ENCODE measurements around the gene C10orf120.

The C10orf120 gene

DNA sequence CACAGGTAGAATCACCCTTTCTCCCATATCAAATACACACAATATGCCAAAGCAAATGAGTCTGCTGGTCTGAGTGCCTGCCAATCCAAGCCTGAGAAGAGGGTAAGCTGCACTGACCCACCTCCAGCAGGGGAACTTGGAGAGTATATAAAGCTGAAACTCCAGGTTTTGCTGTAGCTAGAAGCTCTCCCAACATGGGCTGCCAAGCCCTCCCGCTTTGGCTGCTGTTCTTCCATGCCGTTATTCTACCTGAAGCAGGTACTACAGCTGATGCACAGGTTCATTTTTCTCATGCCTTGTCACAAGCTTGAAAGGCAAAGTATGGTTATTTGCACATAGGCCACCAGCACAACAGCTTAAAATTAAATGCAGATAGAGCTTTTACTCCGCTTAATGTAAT is 21.5 kb upstream of the C10orf120 start:
- no peak overlapping the region for H3K4me3 ChIP-seq (ENCODE audit: low read depth, low read length)
- no peak for DNase-seq (ENCODE audit: low read depth)
- TF ChIP-seq, protein P1, sequence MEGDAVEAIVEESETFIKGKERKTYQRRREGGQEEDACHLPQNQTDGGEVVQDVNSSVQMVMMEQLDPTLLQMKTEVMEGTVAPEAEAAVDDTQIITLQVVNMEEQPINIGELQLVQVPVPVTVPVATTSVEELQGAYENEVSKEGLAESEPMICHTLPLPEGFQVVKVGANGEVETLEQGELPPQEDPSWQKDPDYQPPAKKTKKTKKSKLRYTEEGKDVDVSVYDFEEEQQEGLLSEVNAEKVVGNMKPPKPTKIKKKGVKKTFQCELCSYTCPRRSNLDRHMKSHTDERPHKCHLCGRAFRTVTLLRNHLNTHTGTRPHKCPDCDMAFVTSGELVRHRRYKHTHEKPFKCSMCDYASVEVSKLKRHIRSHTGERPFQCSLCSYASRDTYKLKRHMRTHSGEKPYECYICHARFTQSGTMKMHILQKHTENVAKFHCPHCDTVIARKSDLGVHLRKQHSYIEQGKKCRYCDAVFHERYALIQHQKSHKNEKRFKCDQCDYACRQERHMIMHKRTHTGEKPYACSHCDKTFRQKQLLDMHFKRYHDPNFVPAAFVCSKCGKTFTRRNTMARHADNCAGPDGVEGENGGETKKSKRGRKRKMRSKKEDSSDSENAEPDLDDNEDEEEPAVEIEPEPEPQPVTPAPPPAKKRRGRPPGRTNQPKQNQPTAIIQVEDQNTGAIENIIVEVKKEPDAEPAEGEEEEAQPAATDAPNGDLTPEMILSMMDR (IDR thresholded peaks at IDR 0.05; ENCODE audit: insufficient read depth, low read depth, low read length, missing control alignments) = no peak

DNA sequence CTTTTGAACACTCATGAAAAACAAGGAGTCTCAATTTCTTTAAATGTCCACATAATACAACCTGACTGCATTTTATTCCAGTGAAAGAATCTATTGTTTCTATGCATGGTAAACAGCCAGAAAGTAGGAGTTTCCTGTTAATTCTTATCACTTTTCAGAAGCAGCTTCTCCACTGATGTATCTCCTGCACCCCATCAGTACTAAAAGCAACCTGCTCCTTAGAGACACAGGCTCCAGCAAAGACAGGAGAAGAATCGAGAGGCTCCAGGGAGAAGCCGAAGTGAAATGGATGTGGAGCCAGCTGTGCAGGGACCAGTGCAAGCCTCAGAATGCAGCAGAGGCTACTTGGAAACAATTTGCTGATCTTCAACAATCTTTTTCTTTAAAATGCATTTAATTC is 16.4 kb upstream of the C10orf120 start:
- DNase-seq (ENCODE audit: low read depth) = no peak
- H3K4me3 ChIP-seq (ENCODE audit: low read depth, low read length) = no peak overlapping the region
- TF ChIP-seq, protein P1 (IDR thresholded peaks at IDR 0.05; ENCODE audit: insufficient read depth, low read depth, low read length, missing control alignments) = no peak

DNA sequence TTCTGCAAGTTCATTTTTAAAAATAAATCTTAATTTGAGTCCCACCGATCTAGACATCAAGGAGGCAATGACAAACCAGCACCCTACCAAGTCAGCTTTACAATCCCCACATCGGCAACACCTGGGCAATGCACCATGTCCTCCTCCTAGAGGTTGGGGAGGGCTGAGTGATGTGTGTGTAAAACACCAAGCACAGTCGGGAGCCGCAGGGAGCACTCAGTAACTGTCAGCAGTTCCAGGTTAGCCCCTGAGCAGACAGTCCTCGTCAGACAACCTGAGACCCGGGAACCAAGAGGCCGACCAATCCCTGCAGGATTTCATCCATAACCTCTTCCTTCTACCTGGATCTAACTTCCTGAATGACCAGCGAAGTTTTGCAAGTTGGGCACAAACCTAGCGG is 15.9 kb upstream of the C10orf120 start:
- no peak overlapping the region for H3K4me3 ChIP-seq (ENCODE audit: low read depth, low read length)
- no peak for DNase-seq (ENCODE audit: low read depth)
- TF ChIP-seq, protein P1 (IDR thresholded peaks at IDR 0.05; ENCODE audit: insufficient read depth, low read depth, low read length, missing control alignments) = no peak

DNA sequence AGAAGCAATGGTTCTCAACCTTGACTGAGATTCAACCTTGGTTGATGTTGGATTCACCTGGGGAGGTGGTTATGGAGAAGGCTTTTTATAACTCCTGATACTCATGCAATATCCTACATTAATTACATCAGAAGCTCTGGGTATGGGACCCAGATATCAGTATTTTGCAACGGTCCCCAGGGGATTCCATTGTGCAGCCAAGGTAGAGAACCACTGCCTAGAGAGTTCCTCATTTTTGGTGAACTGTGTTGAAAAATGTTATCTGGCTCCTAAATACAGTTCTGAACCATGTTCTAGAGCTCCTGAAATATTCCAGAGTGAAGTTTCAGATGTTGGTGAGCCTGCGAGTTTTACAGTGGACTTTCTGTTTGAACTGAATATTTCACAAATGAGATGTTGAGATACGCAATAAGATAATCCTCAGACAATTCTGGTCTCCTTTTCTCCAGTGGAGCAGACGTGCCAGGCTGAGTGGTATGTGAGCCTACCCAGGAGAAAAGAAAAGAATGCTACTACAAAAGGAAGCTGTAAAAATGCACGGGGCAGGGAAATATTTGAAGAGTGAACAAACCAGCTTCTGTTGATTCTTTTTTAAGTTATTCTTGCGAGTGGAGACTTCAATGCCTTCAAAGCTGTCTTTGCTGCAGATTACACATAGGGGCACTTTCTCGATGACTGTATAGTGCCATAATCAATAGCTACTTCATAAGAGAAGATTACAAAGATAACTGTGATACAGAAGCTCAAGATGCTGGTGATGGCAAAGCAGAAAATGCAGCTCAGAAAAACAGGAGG is 13.6 kb upstream of the C10orf120 start:
- no peak for DNase-seq (ENCODE audit: low read depth)

DNA sequence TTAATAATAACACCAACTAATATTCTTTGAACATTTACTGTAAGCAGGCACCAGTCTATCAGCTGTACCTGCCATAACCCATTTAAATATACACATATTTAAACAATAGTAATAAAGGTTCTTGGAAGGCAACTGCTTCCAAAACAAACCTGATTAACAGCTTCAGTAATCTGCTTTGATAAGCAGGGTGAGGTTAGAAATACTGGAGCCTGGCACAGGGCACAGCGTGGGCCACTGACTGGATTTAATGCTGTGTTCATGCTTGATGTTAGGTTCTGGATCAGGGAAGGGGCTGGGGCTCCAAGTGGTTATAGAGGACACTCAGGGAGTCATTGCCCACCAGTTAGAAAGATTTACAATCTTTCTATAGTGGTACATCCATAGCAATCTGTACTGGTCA is 10.9 kb upstream of the C10orf120 start:
- TF ChIP-seq, protein P1 (IDR thresholded peaks at IDR 0.05; ENCODE audit: insufficient read depth, low read depth, low read length, missing control alignments) = no peak
- no peak overlapping the region for H3K4me3 ChIP-seq (ENCODE audit: low read depth, low read length)
- no peak for DNase-seq (ENCODE audit: low read depth)

More for the DNA sequence above, 13.6 kb upstream of the C10orf120 start:
- TF ChIP-seq, protein P1 (IDR thresholded peaks at IDR 0.05; ENCODE audit: insufficient read depth, low read depth, low read length, missing control alignments) = no peak
- no peak overlapping the region for H3K4me3 ChIP-seq (ENCODE audit: low read depth, low read length)

DNA sequence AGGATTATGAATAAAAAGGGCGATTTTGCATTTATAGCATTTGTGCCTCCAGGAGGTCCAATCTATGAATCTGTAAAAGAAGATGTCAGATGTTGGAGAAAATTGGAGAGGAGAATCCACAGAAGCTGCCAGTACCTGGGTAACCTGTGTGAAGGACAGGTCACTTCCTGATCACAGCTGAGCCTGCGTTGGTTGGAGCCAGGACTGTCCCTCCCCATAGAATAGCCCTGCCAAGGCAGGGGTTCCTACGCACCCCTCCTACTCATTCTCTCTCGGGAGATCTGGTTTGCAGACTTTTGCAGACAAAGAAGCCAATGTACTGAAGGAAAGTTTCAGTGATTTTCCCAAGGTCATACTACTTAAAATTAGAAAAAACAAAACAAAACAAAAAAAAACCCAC is 10.3 kb upstream of the C10orf120 start:
- H3K4me3 ChIP-seq (ENCODE audit: low read depth, low read length) = no peak overlapping the region
- TF ChIP-seq, protein P1 (IDR thresholded peaks at IDR 0.05; ENCODE audit: insufficient read depth, low read depth, low read length, missing control alignments) = no peak
- DNase-seq (ENCODE audit: low read depth) = no peak

DNA sequence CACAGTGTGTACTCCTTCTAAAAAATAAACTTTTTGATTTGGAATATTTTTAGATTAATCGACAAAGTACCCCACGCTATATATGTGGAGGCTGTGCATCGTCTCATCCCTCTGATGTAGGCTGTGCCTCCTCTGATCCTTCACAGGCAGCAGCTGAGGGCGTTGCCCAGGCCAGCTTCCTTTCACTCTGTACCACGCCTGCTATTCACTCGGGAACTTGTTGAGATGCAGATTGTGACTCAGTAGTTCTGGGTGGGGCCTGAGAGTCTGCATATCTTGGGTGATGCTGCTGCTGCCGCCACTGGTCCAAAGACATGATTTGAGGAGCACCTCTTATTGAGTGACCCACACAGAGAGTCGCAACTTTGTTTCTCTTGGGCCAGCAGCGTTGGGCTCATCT is 7.9 kb upstream of the C10orf120 start:
- TF ChIP-seq, protein P1 (IDR thresholded peaks at IDR 0.05; ENCODE audit: insufficient read depth, low read depth, low read length, missing control alignments) = no peak
- DNase-seq (ENCODE audit: low read depth) = no peak
- H3K4me3 ChIP-seq (ENCODE audit: low read depth, low read length) = no peak overlapping the region
